H1 (cell line): ENCODE results near the gene ALOX15B. TPM values are rescaled to one million over a fixed set of nuclear protein-coding genes. Genes with fewer than 3 reads are reported as not detected.

Experiments used
- CTCF ChIA-PET: fragments of 300-600 bp; sonication (Branson Sonifier 250); formaldehyde crosslinking; loops from one replicate; lab custom pipeline; 2021; ENCODE audit not compliant: partially characterized antibody; lab: Charles Lee
- POLR2A ChIA-PET: fragments of 300-600 bp; sonication (Branson Sonifier 250); formaldehyde crosslinking; loops from one replicate; lab custom pipeline; 2021; ENCODE audit warnings: inconsistent platforms; ENCODE audit not compliant: partially characterized antibody; lab: Charles Lee
- DNase-seq, 2 experiments: peaks; one replicate each; pipeline versions ENCODE4 v3.0.0 to v3.0.0-alpha.2; 2010 to 2022; ENCODE audit warnings: low spot score in 2 of 2, low read depth in 1 of 2, mixed read lengths in 1 of 2
- FAIRE-seq: peaks from 2 replicates; lab custom pipeline; 2011; peaks lifted over from hg19 to GRCh38; lab: Jason Lieb, UNC
- H2AFZ ChIP-seq: 2 replicates; pipeline ENCODE4 v1.8.1; 2012; ENCODE audit warnings: low read length, inconsistent platforms
- H2AK5ac ChIP-seq: 2 replicates; pipeline ENCODE4 v1.6.1; 2013; ENCODE audit warnings: low read depth, low read length
- H2BK120ac ChIP-seq: replicated peaks from 2 replicates; pipeline ENCODE3; 2013; ENCODE audit warnings: low read depth, low read length, inconsistent platforms
- H2BK12ac ChIP-seq: 2 replicates; pipeline ENCODE4 v1.6.1; 2013; ENCODE audit warnings: low read depth, low read length
- H2BK15ac ChIP-seq: 2 replicates; pipeline ENCODE4 v1.6.1; 2013; ENCODE audit warnings: low read length
- H2BK20ac ChIP-seq: 2 replicates; pipeline ENCODE4 v1.6.1; 2013; ENCODE audit warnings: low read length
- H2BK5ac ChIP-seq: 2 replicates; pipeline ENCODE4 v1.6.1; 2013; ENCODE audit warnings: low read depth, low read length
- H3K14ac ChIP-seq: 2 replicates; pipeline ENCODE4 v1.6.1; 2013; ENCODE audit warnings: inconsistent platforms; ENCODE audit not compliant: insufficient read length
- H3K18ac ChIP-seq: 2 replicates; pipeline ENCODE4 v1.6.1; 2013; ENCODE audit warnings: low read length; ENCODE audit errors: extremely low read depth
- H3K23ac ChIP-seq: 2 replicates; pipeline ENCODE4 v1.6.1; 2013; ENCODE audit warnings: inconsistent platforms; ENCODE audit not compliant: insufficient read length
- H3K23me2 ChIP-seq: 2 replicates; pipeline ENCODE4 v1.6.1; 2013; ENCODE audit warnings: low read depth, low read length
- H3K27ac ChIP-seq: 2 replicates; pipeline ENCODE4 v1.6.1; 2011; ENCODE audit warnings: low read depth, low read length, inconsistent platforms
- H3K27me3 ChIP-seq, 4 experiments: replicated peaks in 1 of 4; 1 replicate in 1 of 4; 2 replicates in 3 of 4; pipeline versions ENCODE4 v1.6.1 to v1.8.1; 2011 to 2013; ENCODE audit warnings: low read length in 3 of 4, mild to moderate bottlenecking in 3 of 4, inconsistent platforms in 2 of 4, mixed read lengths in 2 of 4, moderate library complexity in 1 of 4; ENCODE audit not compliant: control insufficient read depth in 3 of 4, insufficient read depth in 3 of 4; ENCODE audit errors: extremely low read depth in 1 of 4
- H3K36me3 ChIP-seq, 4 experiments: 2 replicates each; pipeline versions ENCODE4 v1.6.1 to v1.8.1; 2011 to 2013; ENCODE audit warnings: mild to moderate bottlenecking in 4 of 4, low read length in 3 of 4, moderate library complexity in 2 of 4, control low read depth in 1 of 4, inconsistent platforms in 1 of 4; ENCODE audit not compliant: insufficient read depth in 4 of 4, control insufficient read depth in 2 of 4
- H3K4ac ChIP-seq: replicated peaks from 2 replicates; pipeline ENCODE3; 2013; ENCODE audit warnings: low read length, low read depth, mixed read lengths, inconsistent platforms; ENCODE audit not compliant: insufficient read length
- H3K4me1 ChIP-seq, 4 experiments: replicated peaks in 1 of 4; 1 replicate in 1 of 4; 2 replicates in 3 of 4; pipeline versions ENCODE4 v1.6.1 to v1.8.1; 2011 to 2013; ENCODE audit warnings: low read length in 3 of 4, inconsistent platforms in 2 of 4, mixed read lengths in 1 of 4; ENCODE audit not compliant: insufficient read depth in 4 of 4, control insufficient read depth in 3 of 4
- H3K4me2 ChIP-seq, 2 experiments: 2 replicates each; pipeline versions ENCODE4 v1.6.1 to v1.8.1; 2011 to 2013; ENCODE audit warnings: low read depth in 2 of 2, low read length in 2 of 2, control low read depth in 1 of 2, inconsistent platforms in 1 of 2, mild to moderate bottlenecking in 1 of 2; ENCODE audit not compliant: insufficient read depth in 1 of 2
- H3K4me3 ChIP-seq, 4 experiments: fragments of 200-600, 300-600 bp in 1 of 4; sonication (generic), shearing (Covaris generic), sonication (Bioruptor Twin) in 1 of 4; 2 replicates each; pipeline versions ENCODE4 v1.5.1 to v1.8.1; 2011 to 2016; ENCODE audit warnings: low read length in 4 of 4, low read depth in 3 of 4, control low read depth in 2 of 4, inconsistent platforms in 2 of 4, mild to moderate bottlenecking in 2 of 4, mixed read lengths in 1 of 4, moderate library complexity in 1 of 4; ENCODE audit not compliant: insufficient read depth in 2 of 4; ENCODE audit errors: extremely low read depth in 1 of 4
- H3K56ac ChIP-seq: replicated peaks from 2 replicates; pipeline ENCODE3; 2013; ENCODE audit warnings: low read depth, mild to moderate bottlenecking, mixed read lengths, low read length, inconsistent platforms; ENCODE audit not compliant: insufficient read length
- H3K79me1 ChIP-seq: 2 replicates; pipeline ENCODE4 v1.6.1; 2013; ENCODE audit warnings: low read depth, low read length, control low read depth
- H3K79me2 ChIP-seq, 2 experiments: 2 replicates each; pipeline versions ENCODE4 v1.6.1 to v1.8.1; 2012 to 2013; ENCODE audit warnings: low read length in 2 of 2, mild to moderate bottlenecking in 2 of 2, inconsistent platforms in 1 of 2; ENCODE audit not compliant: insufficient read depth in 2 of 2, control insufficient read depth in 1 of 2
- H3K9ac ChIP-seq, 4 experiments: replicated peaks in 1 of 4; 1 replicate in 1 of 4; 2 replicates in 3 of 4; pipeline versions ENCODE4 v1.6.1 to v1.8.1; 2011 to 2013; ENCODE audit warnings: low read depth in 3 of 4, low read length in 3 of 4, control low read depth in 2 of 4, mild to moderate bottlenecking in 2 of 4, moderate library complexity in 2 of 4, inconsistent platforms in 1 of 4; ENCODE audit errors: extremely low read depth in 1 of 4
- H3K9me3 ChIP-seq, 2 experiments: 2 replicates each; pipeline versions ENCODE4 v1.6.1 to v1.8.1; 2012 to 2013; ENCODE audit warnings: mild to moderate bottlenecking in 2 of 2, moderate library complexity in 2 of 2, control low read depth in 1 of 2, inconsistent platforms in 1 of 2, low read depth in 1 of 2, low read length in 1 of 2, mixed read lengths in 1 of 2; ENCODE audit not compliant: insufficient read depth in 2 of 2
- H4K20me1 ChIP-seq, 2 experiments: replicated peaks in 1 of 2; 2 replicates each; pipeline versions ENCODE3 to v1.8.1; 2011 to 2013; ENCODE audit warnings: inconsistent platforms in 2 of 2, low read length in 2 of 2, mild to moderate bottlenecking in 1 of 2; ENCODE audit not compliant: insufficient read depth in 2 of 2, control insufficient read depth in 1 of 2
- H4K5ac ChIP-seq: 2 replicates; pipeline ENCODE4 v1.6.1; 2013; ENCODE audit warnings: low read length, low read depth, mixed read lengths, inconsistent platforms; ENCODE audit not compliant: insufficient read length
- H4K8ac ChIP-seq: 2 replicates; pipeline ENCODE4 v1.8.0; 2013; ENCODE audit warnings: mild to moderate bottlenecking, moderate library complexity, low read length, inconsistent platforms; ENCODE audit not compliant: insufficient read depth; ENCODE audit errors: extremely low read depth
- H4K91ac ChIP-seq: replicated peaks from 2 replicates; pipeline ENCODE3; 2013; ENCODE audit warnings: low read length, mixed read lengths, inconsistent platforms; ENCODE audit not compliant: insufficient read length
- CTBP2 ChIP-seq: IDR thresholded peaks from 2 replicates; pipeline ENCODE4 v1.7.0; 2011; ENCODE audit warnings: borderline replicate concordance, mild to moderate bottlenecking, moderate library complexity, mixed read lengths, low read length; ENCODE audit not compliant: insufficient read depth, insufficient read length
- PHF8 ChIP-seq: fragments of 200-600 bp; sonication (generic); conservative IDR thresholded peaks from 2 replicates; pipeline ENCODE4 v1.7.1; 2012; ENCODE audit warnings: low read depth, mild to moderate bottlenecking, inconsistent platforms, low read length, moderate library complexity
- SUZ12 ChIP-seq: fragments of 200-600 bp; sonication (generic); IDR thresholded peaks from 2 replicates; pipeline ENCODE4 v1.6.1; 2012; ENCODE audit warnings: mild to moderate bottlenecking, inconsistent platforms, low read length, moderate library complexity, mixed read lengths
- WGBS, 2 experiments: shearing (Covaris generic) in 1 of 2; methylation state at CpG; one replicate each; pipeline versions ENCODE4 v1.1.6 to v1.1.7; 2013 to 2015; ENCODE audit warnings: low lambda C conversion rate in 2 of 2, mixed read lengths in 2 of 2, inconsistent platforms in 1 of 2, low coverage in 1 of 2, missing lambda C conversion rate in 1 of 2; ENCODE audit not compliant: insufficient replicate concordance in 2 of 2, insufficient coverage in 1 of 2, insufficient read length in 1 of 2; ENCODE audit errors: extremely low coverage in 1 of 2, missing lambda C conversion rate in 1 of 2; 5-methylcytosine and 5-hydroxymethylcytosine counted together
- polyA plus RNA-seq, 7 experiments: library from polyadenylated mRNA; depleted of rRNA in 3 of 7; stranded (reverse) in 5 of 7; unstranded in 2 of 7; fragments of >200 nt in 5 of 7; fragments of 200-250 nt in 2 of 7; gene quantifications; 1 replicate in 5 of 7; 2 replicates in 1 of 7; 4 replicates in 1 of 7; pipeline versions ENCODE4 v1.2.1 to v1.2.3, GENCODE V29; 2011 to 2013; ENCODE audit warnings: missing spikeins in 2 of 7, mixed read lengths in 2 of 7
- total RNA-seq: library from RNA; stranded (reverse); fragmentation: NEBNext Ultra II Directional; extraction: Animal tissue kit (Norgen Biotek cat#: 25700); gene quantifications from 2 replicates; pipeline ENCODE4 v1.2.1, GENCODE V29; 2021

The ALOX15B gene
- total and polyA plus RNA-seq, 2 of the 8 experiments (the other 6 are each of a cell fraction or from before 2014, with no cell fraction given): 0.63 to 0.91 TPM

DNA sequence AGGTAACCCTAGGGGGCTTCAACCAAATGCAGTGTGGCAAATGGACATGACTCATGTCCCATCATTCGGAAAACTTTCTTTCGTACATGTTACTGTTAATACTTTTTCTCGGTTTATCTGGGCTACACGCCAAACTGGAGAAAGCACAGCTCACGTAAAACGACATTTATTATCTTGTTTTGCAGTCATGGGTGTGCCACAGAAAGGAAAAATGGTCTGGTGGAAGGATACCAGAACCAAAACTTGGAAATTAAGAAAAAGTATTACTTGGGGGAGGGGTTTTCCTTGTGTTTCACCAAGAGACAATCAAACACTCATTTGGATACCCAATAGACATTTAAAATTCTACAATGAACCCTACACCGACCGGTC, 23.6 kb downstream of the ALOX15B start:
- POLR2A ChIA-PET: interaction anchor here (0.6 to 2.2 kb wide), 9 partner anchors 9 to 577 kb away, joined by 3 to 10 read pairs (median 4); no protein-coding TSS in a partner anchor
- Histone ChIP-seq H3K27me3 (peaks cover 5 to 19% (median 16%) of the 10 kb centered on the region in 4 experiments; a peak in 5 of 7 replicates), H3K4me1 (peaks cover 7 to 28% (median 16%) of the 10 kb centered on the region in 4 experiments), H2BK5ac (no peak overlapping the region), H3K23ac (no peak overlapping the region), H3K79me1 (no peaks in the 10 kb centered on the region), H3K23me2 (peaks cover 9% of the 10 kb centered on the region; the same call in 1 of the 2 replicates), H2AFZ (no peak overlapping the region), H3K18ac (no peak overlapping the region), H3K27ac (no peak overlapping the region), H3K14ac (no peak overlapping the region), H4K20me1 (peaks cover 0 to 4% of the 10 kb centered on the region in 2 experiments), H2BK20ac (no peak overlapping the region), H4K5ac (no peak overlapping the region), H2AK5ac (no peak overlapping the region), H3K4me3 (peak overlapping the region; percentile 32 to 56 (median 42); a peak in 5 of 8 replicates), H3K9me3 (no peaks in the 10 kb centered on the region), H3K9ac (no peak overlapping the region; a peak in 1 of 7 replicates), H3K79me2 (no peaks in the 10 kb centered on the region), H3K4me2 (peak overlapping the region; percentile 80 to 86), H2BK120ac (peak overlapping the region; percentile 10), H2BK12ac (peak overlapping the region; percentile 75; the same call in 1 of the 2 replicates), H2BK15ac (no peak overlapping the region), H3K36me3 (no peaks in the 10 kb centered on the region), H3K56ac (no peak overlapping the region), H4K91ac (no peak overlapping the region), H3K4ac (no peak overlapping the region), H4K8ac (no peak overlapping the region)
- TF ChIP-seq PHF8: no peak
- no peak for TF ChIP-seq CTBP2
- TF ChIP-seq SUZ12: no peak
- WGBS, 2 experiments: 15% methylated on average over 8 of the region's 8 CpGs; no CpG with 5 or more reads in 1 of the 2 experiments
- DNase-seq (no peak), FAIRE-seq (no peak)
- CTCF ChIA-PET: interaction anchor here (1.0 to 11.6 kb wide), 18 partner anchors 13 to 319 kb away, joined by 3 to 270 read pairs (median 4); partner anchors contain the start of genes ALOX12B, ALOX15B, ALOXE3 and TMEM107
